ENCODE data around the gene MEX3B.

The MEX3B gene

DNA sequence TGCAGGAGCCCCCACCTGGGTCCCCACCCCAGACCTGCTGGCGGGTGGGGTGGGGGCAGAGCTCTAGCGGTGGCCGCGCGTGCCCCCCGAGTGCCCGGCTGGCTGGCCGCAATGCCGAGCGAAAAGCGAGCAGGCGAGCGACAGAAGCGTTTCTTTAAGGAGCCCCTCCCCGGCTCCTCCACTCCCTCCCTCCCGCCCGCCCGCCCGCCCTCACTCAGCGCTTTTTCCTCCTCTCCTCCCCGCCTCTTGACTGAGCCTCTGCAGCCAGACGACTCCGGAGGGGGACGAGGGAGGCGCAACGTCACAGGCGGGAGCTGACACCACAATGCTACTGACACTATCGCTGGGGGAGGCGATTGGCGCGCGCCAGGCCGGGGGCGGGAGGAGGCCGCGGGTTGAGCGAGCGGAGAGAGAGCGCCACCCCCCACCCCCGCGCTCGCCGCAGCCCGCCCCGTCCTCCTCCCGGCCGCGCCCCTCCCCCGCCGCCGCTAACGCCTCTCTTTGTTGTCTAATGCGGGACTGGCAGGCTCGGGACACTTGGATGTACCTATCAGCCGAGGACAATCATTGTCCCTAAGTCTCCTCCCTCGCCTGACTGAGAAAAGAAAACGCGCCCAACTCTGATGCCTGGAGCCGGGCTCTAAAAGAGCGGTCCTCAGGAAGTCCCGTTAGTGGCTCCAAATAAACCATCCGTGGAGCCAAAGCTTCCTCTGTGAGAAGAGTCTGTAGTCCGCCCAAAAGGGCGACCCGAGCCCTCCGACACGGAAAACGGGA, at the start of gene MEX3B:
Gene MEX3B (minus strand): TSS at position 127 of the 774 bp plus-strand sequence. CDS start 313 bp downstream, outside the sequence.
- DNase-seq = peak; percentile 38 to 98 (median 93)

DNA sequence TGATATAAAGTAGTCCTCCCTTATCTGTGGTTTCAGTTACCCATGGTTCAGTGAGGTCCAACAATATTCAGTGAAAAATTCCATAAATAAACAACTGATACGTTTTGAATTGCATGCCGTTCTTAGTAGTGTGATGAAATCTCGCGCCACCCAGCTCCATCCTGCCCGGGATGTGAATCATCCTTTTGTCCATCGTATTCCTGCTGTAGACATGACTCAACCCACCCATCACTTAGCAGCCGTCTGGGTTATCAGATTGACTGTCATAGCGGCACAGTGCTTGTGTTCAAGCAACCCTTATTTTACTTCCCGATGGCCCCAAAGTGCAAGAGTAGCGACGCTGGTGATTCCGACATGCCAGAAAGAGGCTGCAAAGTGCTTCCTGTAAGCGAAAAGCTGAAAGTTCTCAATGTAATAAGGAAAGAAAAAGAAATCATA, 48.0 kb upstream of the MEX3B start:
- DNase-seq = no peak

DNA sequence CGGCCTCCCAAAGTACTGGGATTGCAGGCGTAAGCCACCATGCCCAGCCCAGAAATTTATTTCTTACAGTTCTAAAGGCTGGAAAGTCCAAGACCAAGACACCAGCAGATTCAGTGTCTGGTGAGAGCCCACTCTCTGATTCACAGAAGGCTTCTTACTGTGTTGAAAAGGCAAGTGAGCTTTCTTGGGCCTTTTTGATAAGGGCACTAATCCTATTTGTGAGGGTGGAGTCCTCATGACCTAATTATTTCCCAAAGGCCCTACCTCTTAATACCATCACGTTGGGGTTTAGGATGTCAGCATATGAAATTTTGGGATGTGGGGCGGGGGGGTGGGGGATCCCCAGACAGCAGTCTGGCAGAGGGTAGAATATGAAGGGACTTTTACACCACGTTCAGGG, 47.5 kb upstream of the MEX3B start:
- DNase-seq = no peak

DNA sequence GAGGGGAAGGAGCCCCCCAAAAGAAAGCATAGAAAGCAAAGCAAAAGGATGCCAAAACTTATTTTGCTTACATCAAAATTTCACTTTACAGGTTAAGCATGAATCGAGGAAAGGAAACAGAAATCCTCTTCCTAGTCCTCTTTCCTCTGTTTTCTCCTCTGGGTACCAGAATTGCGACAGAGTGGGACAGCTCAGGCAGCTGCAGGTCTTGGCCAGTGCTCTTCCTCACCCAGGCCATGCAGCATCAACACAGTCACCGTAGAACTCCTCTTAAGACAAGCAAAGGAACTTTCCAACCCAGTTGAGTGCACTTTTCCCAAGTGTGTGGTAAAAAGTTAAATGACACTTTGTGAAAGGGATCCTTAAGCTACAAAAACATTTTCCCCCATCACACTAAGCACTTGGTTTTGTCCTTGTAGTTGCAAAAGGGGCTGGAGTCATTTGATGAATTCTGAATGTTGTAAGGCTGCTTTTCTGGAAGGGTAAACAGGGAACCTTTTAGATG, 45.9 kb upstream of the MEX3B start:
- DNase-seq = no peak

DNA sequence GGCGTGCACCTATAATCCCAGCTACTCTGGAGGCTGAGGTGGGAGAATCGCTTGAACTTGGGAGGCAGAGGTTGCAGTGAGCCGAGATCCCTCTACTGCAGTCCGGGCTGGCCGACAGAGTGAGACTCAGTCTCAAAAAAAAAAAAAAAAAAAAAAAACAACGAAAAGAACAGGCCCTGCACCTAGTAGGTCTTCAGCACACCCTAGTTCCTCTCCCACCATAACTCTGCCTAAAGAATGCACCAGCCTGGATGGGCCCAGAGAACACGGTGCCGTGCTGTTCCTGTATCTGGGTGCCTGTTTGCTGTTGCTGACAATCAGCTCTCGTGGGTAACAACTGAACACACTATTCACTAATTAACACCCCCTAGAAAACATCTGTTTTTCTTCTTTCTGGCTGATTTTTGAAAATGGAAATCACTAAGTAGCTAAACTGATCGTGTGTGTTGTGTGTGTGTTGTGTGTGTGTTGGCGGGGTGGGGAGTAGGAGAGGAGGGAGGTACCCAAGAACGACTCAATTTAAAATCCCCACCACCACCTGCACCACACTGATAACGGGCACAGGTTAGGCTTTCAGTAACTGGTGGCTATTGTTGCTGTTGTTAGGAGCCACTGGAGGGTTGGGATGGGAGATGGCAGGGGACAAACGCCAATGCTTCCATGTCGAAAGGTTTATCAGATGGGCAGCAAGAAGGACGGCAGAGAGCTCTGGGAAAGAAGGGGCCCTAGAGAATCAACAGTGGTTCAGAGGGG, 40.6 kb upstream of the MEX3B start:
- DNase-seq = no peak

DNA sequence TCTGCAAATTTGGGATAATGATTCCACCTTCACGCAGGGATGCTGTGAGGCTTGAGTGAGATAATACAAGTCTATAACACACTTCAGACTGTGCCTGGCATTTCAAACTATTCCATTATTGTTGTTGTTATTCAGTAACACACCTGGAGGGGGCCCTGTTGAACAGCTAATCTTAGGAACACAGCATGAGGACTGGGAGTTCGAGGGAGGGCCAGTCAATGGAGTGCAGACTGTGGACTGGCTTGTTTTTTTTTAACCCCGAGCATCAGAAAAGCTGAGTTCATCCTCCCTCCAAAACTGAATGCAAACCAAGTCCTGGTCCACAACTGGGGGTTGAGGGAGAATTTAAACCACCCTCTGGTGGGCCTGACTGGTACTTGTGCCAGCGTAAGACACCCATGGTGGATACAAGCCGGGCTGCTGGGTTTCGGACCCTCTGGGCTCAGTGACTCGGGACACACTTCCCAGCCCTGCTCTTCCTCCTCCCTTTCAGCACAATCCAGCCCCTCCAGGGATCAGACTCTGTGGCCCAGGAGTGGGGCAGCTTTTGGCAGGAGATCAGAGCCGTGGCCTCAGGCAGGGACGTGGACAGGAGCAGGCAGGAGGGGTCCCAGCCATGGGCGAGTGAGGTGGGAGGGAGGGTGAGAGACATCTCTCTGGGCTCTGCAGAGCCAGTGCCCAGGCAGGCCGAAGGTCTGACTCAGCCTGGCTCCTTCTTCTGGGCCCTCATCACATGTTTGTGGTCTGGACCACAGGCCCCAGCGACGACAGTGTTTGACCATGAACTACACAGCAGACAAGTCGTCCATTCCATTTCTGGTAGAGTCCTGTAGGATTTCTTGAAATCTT, 36.3 kb upstream of the MEX3B start:
- DNase-seq = no peak

DNA sequence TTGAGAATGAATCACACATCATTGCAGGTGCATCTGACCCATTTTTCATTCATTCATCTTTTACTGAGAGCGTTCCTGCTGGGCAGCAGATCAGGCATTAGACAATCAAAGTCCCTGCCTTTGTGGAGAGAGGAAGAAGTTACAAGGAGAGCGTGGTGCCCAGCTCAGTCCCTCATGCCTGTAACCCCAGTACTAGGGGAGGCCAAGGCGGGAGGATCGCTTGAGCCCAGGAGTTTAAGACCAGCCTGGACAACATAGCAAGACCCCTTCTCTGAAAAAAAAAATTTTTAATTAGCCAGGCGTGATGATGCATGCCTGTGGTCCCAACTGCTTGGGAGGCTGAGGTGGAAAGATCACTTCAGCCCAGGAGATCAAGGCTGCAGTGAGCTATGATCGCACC, 35.0 kb upstream of the MEX3B start:
- DNase-seq = no peak

DNA sequence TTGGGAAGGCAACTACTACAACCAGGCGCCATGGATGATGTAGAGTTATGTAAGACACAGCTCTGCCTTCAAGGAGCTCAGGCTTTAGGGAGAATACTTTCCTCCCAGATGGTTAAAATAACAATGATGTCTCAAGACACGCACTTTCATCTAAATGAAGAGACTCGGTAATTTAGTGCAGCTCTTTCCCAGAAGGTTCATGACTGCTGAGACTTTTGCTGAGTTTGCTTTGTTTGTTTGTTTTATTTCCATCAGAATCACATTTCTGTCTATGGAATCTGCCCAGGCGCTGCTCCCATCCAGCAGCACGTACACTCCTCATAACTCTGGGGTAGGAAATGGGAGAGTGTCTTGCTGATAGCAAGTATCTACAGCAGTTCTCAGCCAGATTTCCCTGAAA, 33.9 kb upstream of the MEX3B start:
- DNase-seq = no peak

DNA sequence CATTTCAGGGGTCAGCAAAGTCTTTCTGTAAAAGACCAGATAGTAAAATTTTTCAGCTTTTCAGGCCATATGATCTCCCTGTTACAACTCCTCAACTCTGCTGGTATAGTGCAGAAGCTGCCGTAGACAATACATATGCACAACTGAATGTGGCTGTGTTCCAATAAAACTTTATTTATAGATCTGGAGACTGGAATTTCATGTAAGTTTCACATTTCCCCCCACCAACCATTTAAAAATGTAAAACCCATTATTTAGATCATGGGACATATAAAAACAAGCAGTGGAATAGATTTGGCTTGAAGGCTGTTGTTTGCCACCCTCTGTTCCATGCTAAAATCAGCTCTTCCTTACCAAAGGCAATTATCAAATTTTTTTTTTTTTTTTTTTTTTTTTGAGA, 28.8 kb upstream of the MEX3B start:
- no peak for DNase-seq

DNA sequence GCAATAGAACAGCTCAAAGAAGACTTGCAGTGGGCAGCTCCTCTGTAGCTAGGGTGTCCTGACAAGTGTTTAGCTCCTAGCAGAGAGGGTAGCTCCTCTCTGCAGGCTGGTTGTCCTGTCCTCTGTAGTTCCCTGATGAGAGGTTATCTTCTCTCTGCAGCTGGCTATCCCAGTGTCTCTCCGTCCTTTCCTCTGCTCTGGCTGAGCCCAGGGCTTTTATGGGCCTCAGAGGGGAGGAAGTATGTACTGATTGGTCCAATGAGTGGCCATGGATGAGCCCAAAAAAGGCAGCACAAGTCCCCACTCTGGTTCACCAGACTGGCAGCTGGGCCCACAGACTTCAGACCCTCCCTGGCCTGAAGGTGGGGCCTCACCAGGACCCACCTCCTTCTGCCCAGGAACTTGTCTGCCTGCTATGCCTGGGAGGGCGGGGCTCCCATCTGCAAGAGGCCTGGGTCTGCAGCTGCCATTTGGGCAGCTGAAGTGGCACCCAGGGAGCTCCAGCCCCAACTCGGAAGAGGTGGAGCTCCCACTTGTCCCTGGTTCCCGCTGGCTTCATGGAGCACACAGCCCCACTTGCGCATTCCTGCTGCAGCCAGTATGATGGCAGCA, 27.2 kb upstream of the MEX3B start:
- no peak for DNase-seq

DNA sequence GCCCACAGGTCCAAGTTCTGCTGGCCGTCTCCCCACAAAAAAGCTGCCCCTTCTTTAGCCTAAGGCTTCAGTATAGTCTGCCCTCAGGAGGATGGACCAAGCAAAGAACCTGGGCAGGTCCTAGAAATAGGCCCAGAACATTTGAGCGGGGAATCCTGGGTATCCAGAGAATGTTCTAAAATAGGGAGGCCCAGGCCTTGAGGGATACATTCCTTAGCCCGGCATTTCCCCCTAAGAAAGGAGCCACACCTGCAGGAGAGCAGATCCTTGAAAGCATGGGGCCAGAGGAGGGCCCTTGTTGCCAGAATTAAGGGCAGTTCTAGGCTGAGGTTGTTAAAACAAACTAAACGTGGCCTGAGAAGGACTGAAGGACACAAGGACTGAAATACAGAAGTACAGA, 20.6 kb upstream of the MEX3B start:
- no peak for DNase-seq

DNA sequence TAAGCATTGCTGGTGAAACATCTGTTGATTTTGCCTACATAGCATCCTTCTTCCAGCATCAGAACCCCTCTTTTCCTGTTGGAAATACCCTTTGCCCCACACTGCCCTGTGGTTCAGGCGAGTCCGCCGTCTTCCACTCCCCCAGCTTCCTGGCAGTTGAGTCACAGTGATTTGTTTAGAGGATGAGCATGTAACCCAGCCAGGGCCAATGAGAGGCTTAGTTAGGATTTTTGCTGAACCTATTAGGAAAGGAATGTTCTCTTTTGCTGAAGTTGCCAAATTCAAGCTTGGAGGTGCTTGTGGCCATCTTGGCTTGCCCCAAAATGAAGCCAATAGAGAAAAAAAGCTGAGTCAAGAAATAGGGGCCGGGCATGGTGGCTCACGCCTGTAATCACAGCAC, 19.0 kb upstream of the MEX3B start:
- DNase-seq = no peak

DNA sequence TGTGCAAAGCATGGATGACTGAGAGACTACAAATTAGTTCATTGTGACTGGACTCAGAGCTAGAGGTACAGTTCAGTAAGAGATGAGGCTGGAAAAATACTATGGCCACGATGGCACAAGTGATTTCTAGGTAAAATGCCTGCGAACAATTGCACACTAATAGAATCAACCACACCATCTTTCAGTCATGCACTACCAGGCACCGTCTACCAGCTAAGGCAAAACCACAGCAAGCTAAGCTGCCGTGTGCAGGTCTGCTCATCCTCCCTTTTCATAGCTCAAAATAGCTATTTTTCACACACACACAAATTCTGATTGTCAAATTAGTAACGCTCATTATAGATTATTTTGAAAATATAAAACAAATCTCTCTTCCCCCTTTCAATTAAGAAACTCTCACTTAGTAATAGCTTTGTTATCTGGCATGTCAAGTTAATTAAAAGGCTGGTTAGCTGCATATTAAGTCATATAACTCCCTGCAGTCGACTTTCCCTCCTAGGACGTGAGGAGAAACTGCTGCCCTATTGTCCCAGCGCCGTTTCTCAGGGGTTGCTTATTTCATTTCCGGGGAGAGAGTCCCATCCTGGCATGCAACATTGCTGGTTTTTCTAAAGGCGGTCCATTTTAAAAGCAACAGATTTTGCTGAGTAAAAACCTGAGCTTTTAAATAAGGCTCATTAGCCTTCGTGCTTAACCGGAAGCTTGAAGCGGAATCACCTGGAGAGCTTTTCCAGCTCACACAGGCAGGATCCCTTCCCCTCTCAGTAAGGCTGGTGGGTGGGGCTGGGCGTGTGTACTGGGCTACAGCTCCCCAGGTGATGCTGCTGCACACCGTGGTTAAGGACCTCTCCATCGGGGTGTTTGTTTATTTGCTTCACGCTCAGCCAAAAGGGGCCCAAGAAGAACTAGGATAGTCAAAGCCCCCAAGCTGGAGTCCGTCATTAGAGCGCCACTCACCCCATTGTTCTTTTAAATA, 16.9 kb upstream of the MEX3B start:
- no peak for DNase-seq

DNA sequence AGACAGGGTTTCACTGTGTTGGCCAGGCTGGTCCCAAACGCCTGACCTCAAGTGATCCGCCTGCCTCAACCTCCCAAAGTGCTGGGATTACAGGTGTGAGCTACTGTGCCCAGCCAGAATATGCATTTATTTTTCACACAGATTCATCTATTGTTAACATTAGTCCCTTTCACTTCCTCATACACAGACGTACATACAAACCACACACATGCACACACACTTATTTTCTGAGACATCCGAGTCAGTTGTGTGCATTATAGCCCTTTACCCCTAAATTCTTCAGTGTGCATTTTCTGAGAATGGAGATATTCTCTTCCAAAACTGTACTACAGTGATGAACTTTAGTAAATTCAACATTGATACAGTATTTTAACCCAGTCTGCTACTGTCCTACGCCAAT, 15.0 kb upstream of the MEX3B start:
- no peak for DNase-seq

DNA sequence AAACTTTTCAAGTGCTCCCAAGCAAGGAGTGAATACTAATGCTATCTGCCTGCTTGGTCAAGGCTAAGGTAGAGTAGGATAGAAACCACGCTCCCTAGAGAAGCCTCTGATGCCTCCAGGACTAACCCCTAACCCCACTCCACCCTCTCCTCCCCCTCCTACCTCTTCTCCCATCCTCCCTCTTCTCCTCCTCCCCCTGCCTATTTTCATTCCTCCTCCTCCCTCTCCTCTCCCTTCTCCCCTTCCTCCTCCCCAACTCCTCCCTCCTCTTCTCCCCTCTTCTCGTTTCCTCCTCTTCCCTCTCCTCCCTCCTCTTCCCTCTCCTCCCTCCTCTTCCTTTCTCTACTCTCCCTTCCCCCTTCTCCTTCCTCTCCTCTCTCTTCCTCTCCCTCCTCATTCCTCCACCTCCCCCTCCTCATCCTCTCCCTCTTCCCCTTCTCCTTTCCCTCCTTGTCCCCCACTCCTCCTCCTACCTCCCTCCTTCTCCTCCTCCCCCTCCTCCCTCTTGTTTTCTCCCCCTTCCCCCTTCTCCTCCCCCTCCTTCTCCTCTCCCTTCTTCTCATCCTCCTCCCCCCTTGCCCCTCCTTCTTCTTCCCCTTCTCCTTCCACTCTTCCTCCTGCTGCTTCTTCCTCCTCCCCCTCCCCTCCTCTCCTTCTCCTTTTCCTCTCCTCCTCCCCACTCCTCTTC, 12.8 kb upstream of the MEX3B start:
- DNase-seq = no peak

DNA sequence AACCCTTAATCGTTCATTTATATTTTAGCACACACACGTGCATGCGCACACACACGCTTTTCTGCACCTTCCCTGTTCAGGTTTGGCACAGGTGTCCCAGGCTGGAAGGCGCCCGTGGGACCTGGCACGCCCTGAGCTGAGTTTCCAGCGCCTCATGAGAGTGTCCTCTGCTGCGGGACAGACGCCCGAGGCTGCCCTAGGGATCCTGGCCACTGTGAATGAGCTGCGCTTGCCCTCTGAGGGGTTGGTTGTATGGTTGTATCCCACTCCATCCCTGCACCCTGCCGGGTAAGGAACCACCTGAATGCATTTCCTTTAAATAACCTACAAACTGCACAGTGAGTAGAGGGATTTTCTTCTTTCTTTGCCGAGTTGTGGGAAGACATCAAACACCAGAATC, 12.2 kb upstream of the MEX3B start:
- no peak for DNase-seq

DNA sequence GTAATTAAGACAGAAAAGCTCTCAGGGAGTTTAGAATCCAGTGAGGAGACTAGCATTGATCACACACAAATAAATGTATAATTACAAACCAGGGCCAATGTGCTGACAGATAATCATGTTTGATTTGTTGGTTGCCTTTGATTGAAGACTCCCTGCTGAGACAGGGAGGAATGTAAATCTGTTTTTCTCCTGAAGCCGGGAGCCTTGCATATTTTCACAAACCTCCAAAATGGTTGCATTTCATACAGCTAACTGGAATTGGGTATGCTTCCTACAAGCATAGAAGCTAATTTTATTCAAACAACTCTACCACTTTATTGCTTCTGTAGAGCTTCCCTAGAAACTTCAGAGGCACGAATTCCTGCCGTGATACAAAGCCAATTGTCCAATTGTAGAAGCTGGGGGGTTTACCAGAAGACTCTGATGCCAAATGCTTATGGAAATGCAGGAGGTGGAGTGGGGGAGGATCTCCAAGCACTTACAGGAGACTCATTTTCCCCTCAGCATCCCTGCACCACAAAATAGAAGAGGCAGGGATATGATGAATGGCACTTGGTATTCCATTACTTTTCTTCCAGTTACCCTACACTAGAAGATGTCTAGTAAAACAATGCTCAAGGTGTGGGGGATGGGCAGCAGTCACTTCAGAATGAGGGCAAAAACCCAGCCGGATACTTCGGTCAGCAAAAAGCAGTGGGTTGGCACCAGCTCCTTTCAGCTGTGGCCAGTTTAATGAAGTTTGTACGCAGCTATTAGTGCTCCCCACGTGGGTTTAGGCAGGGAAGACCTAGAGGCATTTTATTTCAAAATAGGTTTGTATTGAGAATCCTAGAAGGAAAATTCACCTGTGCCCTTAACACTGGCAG, 11.4 kb upstream of the MEX3B start:
- no peak for DNase-seq

DNA sequence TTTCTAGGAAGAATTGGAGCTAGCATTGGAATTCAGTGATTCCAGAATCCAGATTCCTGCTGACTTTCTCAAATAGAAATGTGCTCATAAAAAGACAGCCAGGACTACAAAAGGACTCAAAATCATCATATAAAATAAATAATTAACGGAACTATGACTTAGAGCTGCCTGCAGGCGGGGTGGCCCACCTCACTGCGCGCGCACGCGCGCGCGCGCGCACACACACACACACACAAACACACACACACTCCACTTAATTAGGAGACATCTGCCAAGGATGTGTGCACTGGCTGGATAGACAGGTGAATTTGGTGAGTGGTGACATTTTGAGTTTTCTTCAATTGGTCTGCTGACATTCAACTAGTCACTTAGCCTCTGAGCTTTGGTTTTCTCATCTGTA, 6.9 kb upstream of the MEX3B start:
- no peak for DNase-seq

Measured in amygdala (tissue), 56 donors.